Activated effector memory CD4-positive, alpha-beta T cell treated with anti-CD3 and anti-CD28 coated beads, Interleukin-2, amount 50 U/mL, for 16 hours (primary cell): ENCODE data around the gene DYNLT1.
"Not testable (repeated sequence)": the region's sequence is repeated elsewhere in the genome, so short reads cannot be mapped to it uniquely, and the experiment has no call there.

Source experiments
- DNase-seq: peaks from one replicate; pipeline ENCODE4 v3.0.0-alpha.2; 2020

DYNLT1 gene

DNA sequence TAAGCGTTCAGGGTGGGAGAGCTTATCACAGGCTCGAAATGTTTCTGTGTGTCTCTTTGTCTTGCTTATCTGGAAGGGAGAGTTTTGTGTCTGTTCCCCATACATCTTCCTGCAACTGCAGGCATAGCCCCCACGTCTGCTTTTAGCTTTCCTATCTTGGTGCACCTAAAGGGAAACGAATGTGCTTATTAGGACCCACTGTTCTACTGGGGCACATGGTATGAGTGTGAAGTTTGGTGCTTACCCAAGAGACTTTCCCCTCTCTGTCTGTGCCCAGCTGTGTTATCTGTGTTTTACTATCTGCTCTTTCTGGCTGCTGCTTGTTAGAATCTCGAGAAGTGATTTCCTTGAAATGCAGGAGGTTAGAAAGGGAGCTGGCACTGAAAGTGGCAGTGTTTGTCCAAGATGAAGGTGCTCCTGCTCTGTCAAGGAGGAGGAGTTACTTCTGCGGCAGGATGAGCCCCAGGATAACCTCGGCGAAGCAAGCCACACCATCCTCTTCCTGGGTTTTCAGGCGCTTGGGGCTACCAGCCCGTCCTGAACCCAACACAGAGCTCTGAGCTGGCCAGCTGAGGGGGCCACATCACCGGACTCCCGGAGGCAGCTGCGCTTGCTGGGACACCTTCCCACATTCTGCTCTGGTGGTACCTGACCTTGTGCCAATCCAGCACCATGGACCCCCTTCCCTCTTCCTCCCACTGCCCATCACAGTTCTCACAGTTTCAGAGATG is 23.4 kb downstream of the DYNLT1 start:
- no peak for DNase-seq

DNA sequence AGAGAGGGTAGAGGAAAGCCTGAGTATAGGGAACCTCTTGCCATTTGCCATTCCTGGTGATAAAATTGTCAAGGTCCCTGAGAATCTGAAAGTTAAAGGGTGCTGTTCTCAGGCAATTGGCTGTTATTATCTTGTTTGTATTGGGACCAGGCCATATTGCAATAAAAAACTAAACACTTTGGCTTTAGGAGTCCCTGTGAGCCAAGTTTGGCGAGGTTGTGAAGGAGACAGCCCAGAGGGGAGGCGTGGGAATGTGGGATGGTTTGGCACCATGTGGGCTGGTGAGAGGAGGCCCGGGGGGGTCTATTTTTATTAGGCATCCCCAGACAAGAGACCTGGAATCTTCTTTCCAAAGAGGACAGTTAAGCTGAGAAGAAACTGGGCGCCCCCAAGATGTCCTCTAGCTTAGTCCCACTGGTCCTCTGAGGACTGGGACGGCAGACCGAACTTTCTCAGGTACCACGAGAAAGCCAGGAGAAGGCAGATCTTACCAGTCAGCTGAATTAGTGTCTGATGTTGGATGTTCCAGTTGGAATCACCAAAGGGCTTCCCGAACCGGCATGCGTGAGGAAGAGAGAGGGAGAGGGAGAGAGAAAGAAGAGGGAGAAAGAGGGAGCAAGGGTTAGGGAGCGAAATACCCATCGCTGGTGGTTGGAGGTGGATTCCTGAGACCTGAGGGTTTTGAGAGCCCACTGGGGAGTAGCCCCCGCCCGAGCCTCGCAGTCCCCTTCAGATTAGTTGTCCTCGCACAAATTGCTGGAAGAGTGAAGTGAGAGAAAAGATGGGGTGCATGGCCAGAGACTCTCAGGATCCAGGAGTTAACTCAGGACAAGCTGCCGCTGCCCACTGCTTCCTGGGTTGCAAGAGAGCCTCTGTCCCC is 24.4 kb downstream of the DYNLT1 start:
- no peak for DNase-seq

DNA sequence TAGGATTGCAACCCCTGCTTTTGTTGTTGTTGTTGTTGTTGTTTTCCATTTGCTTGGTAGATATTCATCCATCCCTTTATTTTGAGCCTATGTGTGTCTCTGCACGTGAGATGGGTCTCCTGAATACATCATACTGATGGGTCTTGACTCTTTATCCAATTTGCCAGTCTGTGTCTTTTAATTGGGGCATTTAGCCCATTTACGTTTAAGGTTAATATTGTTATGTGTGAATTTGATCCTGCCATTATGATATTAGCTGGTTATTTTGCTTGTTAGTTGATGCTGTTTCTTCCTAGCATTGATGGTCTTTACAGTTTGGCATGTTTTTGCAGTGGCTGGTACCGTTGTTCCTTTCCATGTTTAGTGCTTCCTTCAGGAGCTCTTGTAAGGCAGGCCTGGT is 26.3 kb downstream of the DYNLT1 start:
- not testable (repeated sequence) for DNase-seq

DNA sequence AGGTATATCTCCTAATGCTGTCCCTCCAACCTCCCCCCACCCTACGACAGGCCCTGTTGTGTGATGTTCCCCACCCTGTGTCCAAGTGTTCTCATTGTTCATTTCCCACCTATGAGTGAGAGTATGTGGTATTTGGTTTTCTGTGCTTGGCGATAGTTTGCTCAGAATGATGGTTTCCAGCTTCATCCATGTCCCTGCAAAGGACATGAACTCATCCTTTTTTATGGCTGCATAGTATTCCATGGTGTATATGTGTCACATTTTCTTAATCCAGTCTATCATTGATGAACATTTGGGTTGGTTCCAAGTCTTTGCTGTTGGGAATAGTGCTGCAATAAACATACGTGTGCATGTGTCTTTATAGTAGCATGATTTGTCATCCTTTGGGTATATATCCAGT is 29.9 kb downstream of the DYNLT1 start:
- DNase-seq, result not testable (repeated sequence)

DNA sequence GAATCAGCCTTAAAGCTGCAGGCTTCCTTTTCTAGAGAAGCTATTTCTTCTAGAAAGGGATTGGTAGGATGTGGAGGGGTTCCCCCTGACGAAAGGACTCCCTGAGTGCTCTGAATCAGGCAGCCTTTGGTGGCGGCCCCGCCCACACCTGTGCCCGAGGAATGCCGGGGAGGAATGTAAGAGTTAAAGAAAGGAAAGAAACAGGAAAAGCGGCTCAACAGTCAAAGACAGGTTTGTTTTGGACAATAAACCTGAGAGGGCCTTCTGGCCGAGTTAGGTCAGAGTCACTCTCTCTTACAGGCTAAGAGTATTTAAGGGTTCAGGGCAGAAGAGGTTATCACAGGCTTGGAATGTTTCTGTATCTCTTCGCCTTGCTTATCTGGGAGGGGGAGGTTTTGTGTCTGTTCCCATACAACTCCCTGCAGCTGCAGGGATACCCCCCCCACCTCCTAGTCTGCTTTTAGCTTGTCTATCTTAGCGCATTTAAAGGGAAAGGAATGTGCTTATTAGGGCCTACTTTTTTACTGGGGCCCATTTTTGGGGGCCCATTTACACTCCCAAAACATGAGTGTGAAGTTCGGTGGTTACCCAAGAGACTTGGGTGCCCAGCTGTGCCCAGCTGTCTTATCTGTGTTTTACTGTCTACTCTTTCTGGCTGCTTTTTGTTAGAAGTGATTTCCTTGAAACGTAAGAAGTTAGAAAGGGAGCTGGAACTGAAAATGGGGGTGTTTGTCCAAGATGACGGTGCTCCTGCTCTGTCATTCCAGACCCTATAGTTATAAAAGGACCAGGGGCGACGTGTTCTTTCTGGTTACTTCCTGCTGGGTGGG is 32.8 kb downstream of the DYNLT1 start:
- DNase-seq, result no peak

DNA sequence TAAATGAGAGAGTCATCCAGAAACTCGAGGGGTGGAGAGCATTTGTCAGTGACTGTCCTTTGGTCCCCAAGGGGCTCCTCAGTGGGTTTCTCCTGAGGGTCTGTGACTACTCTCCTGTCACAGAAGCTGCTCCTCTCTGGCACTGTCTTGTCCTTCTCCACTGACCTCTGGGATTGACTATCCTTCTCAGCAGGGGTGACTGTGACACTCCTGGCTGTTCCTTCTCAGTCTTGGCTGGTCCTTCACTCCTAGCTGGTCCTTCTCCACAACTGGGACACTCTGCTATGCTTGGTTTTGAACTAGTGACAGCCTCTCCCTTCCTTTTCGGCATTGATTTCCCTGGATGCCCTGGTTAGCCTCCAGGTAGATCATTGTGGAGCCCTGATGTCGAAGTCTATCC is 33.5 kb downstream of the DYNLT1 start:
- no peak for DNase-seq

DNA sequence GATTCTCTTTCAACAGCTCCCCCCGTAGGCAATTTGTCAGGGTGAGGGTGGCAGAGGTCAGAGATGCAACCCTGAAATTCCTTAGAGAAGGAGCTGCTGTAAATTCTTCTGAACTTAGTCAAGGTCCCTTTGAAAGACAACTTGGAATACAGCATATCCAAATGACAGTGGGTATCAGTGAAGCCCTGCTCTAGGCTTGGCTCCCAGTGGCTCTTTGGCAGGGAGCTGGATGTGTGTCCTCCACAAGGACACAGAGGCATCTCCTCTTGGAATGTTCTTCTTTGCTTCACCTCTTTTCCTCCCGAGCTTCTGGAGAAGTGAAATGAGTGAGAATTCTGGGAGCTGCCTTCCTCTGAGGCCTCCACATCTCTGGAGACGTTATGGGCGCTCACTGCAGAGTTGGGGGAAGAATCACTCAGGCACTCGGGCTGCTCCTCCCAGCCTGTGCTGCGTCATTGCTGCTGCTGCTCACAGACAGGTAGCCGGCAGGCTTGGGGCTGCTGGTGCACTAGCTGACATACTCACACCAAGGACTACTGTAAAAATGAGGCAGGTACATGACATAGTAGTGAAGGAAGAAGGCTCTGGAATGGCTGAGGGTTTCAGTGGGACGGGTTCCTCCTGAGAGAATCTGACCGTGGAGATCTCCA is 34.1 kb downstream of the DYNLT1 start:
- DNase-seq, result no peak

DNA sequence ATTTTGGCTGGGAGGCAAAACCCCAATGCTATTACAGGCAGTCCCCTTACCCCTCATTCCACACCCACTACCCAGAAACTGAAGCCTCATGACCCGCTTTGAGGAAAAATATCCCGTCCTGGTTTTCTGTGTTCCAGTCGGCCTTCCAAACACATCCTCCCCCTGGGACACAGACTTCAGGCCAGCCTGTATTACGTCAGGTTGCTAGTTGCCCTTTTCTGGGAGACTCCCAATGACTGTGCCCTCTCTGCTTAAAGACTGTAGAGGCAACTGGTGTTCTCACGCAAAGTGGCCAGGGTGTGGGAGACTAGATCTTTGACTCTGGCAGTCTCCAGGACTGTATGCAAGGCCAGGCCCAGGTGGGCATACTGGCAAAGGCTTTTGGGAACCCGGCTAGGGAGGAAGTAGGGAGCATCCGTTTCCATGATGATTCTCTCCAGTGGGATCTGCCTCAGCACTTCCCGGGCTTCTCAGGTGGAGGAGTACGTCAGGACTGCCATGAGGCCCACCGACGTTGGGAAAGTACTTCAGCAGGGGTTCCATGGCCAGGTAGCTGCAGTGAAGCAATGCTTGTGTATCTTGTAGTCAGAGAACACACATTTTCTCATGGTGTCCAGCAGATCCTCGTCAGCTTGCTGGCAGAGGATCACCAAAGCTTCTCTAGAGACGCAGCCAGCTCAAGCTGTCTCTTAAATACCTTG is 34.9 kb downstream of the DYNLT1 start:
- DNase-seq, result no peak

DNA sequence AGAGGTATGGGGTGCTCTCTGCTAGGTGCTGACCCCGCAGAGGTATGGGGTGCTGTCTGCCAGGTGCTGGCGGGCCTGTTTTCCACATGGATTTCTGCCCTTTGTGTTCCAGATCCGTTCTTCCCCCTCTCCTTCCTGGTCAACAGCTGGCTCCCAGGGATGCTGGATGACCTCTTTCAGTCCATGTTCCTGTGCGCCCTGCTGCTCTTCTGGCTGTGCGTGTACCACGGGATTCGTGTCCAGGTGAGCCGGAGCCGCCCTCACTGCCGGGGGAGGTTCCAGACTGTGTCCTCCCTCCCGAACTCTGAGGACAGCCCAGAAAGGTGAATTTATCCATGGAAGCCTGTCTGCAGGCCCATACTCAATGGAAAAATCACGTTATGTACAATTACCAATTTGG is 36.3 kb downstream of the DYNLT1 start:
- no peak for DNase-seq

DNA sequence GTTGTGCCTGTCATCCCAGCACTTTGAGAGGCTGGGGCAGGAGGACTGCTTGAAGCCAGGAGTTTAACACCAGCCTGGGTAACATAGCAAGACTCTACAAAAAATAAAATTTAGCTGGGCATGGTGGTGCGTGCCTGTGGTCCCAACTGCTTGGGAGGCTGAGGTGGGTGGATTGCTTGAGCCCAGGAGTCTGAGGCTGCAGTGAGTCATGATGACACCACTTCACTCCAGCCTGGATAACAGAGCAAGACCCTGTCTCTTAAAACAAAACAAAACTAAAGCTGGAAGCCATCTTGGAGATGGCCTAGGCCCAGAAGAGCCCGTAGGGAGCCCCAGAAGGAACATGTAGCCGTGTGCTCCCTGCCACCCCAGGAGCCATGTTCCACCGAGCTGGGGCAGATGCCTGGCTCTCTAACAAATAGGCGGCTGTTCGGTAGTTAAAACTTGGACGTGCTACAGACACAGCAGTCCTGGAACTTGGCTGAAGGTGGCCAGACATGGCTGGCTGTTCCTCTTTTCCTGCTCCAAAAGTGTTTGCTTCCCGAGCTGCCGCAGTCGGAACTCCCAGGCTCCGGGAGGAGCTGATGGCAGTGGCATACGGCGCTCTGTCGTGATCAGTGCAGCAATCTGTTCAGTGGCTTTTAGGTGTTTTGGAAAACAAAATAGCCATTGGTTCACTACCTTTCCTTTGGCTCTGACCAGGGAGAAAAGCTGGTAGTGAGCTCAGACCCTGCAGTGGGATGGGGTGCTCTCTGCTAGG is 37.0 kb downstream of the DYNLT1 start:
- DNase-seq, result no peak

DNA sequence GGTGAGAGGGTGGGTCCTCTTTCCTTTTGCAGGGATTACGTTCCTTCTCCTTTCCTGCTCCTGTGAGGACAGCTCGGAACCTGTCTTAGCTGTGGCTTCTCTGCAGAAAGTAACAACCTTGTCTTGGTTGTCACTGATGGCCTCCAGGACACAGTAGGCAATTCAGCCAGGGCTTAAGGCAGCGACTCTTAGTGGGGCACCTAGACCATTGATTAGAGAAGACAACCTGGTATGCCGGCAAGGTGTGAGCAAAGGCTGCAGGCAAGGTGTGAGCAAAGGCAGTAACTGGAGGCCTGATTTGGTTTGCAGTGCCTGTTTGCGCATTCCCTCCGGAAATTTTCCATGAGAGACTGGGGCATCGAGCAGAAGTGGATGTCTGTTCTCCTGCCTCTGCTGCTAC is 37.6 kb downstream of the DYNLT1 start:
- no peak for DNase-seq

DNA sequence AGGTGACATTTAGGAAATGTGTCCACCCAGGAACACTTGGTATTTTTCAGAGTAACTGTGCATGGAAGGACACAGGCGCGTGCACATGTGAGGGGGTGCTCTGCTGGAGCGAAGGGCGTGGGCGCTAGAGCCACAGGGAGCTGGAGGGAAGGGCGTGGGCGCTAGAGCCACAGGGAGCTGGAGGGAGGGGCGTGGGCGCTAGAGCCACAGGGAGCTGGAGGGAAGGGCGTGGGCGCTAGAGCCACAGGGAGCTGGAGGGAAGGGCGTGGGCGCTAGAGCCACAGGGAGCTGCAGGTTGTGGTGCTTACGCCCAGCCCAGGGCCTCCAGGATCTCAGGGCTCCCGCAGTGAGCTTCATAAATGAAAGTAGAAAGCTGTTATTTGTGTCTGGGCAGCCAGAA is 38.5 kb downstream of the DYNLT1 start:
- not testable (repeated sequence) for DNase-seq

DNA sequence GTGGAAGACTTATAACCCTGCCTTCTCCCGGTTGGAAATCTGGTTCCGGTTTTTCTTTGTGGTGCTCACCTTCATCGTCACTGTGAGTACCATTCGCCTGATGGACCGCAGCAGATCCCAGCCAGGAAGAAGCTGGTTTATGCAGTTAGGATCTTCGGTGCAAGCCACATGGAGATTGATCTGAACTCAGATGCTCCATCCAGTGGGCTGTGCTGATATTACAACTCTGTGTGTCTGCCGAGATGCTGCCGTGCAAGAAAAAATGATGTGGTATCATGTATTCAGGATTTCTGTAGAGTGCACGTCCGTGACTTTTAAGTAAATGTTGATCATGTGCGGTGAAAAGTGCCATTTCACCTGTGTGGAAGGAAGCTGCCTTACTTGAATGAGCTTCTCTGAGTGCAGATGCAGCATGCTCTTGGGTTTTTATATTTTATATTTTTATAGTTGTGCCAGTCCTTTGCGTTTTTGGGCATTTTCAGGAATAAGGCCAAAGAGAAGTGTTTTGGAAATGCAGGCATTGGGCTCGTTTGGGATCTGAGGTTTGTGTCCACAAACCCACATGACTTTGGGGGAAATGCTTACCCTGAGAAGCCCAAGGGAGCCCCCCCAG is 39.2 kb downstream of the DYNLT1 start:
- peak; percentile 73 for DNase-seq

DNA sequence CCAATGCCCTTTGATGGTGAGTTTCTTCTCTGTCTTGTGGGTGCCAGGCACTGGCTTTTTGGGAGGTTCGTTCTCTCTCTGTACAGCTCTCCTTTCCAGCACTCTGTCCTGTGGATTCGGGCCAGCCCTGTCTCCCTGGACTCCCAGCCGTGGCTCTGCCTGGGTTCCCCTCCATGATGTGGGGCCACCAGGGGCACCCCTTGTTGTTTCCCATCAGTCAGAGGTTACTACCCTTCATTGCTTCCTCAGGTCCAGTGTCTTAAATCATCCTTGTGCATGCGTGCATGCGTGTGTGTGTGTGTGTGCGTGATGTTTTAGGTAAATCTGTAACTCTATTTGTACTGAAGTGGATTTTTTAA is 40.5 kb downstream of the DYNLT1 start:
- no peak for DNase-seq

DNA sequence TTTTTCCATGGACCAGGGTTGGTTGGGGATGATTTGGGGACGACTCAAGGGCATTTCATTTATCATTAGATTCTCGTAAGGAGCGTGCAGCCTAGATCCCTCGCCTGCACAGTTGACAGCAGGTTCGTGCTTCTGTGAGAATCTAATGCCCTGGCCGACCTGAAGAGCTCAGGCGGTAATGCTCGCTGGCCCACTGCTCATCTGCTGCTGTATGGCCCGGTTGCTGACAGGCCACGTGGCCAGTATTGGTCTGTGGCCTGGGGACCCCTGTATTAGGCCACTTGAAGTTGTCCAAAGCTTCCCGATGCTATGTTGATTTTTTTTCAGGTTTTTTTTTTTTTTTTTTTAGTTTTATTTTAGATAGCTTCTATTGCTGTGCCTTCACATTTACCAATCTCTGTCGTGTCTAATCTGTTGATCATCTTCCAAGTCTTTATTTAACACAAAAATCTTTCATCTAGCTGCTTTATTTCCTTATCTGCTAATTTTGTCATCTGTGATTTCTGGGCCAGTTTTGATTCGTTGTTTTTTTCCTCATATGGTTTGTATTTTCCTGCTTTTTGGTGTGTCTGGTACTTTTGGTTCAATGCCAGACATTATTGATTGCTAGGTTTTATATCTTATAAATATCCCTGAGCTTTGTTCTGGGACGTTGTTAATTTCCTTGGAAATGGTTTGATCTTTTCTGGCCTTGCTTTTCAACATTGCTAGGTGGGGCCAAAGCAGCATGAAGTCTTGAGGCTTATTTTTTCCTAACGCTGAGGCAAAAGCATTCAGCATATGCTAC is 41.1 kb downstream of the DYNLT1 start:
- DNase-seq, result no peak

DNA sequence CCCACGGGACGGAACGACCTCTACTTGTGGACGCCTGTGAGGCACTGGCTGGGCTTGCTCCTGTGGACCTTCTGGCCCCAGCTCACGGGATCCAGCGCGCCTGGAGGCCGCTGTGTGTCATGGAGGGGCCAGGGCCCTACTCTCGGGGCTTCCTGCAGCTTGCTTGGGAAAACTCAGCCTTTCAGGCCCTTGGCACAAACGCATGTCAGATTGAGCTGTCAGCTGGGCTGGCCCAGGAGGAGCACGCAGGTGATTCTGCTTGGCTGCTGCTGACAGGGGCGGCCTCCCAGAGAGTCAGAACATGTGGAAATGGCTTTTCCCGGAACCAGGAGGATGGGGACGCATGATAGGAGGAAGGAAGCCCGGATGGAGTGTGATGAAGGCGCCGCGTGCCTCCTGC is 44.9 kb downstream of the DYNLT1 start:
- DNase-seq, result no peak

DNA sequence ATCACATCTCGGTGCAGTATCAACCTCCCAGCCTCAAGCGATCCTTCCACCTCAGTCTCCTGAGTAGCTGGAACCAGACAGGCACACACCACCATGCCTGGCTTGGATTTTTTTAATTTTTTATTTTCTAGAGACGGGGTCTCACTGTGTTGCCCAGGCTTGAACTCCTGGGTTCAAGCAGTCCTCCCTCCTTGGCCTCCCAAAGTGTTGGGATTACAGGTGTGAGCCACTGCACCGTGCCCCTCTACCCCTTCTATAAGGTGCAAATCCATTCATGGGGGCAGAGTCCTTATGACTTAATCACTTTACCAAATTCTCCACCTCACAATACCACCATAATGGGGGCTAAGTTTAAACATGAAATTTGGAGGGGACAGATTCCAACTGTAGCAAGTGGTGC is 47.0 kb downstream of the DYNLT1 start:
- no peak for DNase-seq

DNA sequence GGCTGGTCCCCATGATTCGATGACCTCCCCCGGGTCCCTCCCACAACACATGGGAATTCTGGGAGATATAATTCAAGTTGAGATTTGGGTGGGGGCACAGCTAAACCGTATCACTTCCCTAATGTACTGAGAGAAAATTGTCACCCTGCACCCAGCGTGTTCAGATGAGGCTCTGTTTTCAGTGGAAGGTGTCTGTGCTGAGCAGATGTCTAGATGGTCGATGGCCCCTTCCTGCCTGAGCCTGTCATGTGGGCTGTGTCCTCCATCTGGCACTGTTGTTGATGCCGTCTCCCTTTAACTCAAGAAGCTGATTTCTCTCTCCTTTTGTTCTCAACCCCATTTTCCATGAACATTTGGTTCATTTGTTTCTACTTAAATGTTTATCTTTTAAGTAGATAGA is 47.7 kb downstream of the DYNLT1 start:
- DNase-seq, result no peak

DNA sequence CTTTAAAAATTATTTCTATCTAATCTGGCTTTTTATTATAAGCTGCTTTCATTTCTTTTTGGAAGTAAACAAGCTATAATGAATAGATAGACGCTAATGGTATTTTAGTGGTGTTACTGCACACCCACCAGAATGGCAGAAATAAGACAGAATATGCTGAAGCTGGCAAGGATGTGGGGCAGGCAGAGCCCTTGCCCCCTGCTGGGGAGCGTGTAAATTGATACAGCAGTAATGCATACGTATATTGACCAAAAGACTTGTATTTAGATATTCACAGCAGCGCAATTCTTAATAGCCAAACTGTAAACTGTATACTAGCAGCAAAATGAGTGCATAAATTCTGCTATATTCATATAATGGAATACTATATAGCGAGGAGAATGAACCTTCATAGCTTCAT is 49.3 kb downstream of the DYNLT1 start:
- DNase-seq, result no peak

DNA sequence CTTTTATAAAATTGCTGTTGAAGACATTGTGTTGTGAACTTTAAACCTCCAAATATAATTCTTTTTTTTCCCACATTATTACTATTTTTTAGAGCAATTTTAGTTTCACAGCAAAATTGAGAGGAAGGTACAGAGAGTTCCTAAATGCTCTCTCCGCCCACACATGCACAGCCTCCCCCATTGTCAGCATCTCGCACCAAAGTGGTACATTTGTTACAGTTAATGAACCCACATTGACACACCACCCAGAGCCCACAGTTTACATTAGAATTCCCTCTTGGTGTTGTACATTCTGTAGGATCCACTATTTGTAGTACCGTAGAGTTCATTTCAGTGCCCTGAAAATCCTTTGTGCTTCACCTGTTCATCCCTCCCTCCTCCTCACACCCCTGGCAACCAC is 50.9 kb downstream of the DYNLT1 start:
- DNase-seq, result no peak
